Loucy (cell line): ENCODE results near the gene SAXO2.
"Not testable (repeated sequence)": the region's sequence is repeated elsewhere in the genome, so short reads cannot be mapped to it uniquely, and the experiment has no call there.

ENCODE experiments used
- H2AFZ ChIP-seq: fragments of 200-600 bp; sonication (generic); 2 replicates; pipeline ENCODE4 v1.6.0; 2016; ENCODE audit warnings: antibody characterized with exemption, mild to moderate bottlenecking, low read length, moderate library complexity
- H3F3A ChIP-seq: fragments of 200-600 bp; 2 replicates; pipeline ENCODE4 v1.6.0; 2016; ENCODE audit warnings: antibody characterized with exemption, low read depth, mild to moderate bottlenecking
- H3K27me3 ChIP-seq: fragments of 200-600 bp; sonication (generic); 2 replicates; pipeline ENCODE4 v1.6.1; 2014; ENCODE audit warnings: low read length, mild to moderate bottlenecking; ENCODE audit not compliant: insufficient read depth, poor library complexity, severe bottlenecking
- H3K36me3 ChIP-seq: fragments of 200-600 bp; sonication (generic); 2 replicates; pipeline ENCODE4 v1.6.1; 2016; ENCODE audit warnings: low read length; ENCODE audit not compliant: insufficient read depth
- H3K4me1 ChIP-seq: fragments of 200-600 bp; sonication (generic); 2 replicates; pipeline ENCODE4 v1.5.1; 2014; ENCODE audit warnings: low read length, mild to moderate bottlenecking; ENCODE audit not compliant: insufficient read depth, poor library complexity, severe bottlenecking
- H3K4me2 ChIP-seq: fragments of 200-600 bp; sonication (generic); 2 replicates; pipeline ENCODE4 v1.6.0; 2014; ENCODE audit warnings: antibody characterized with exemption, low read length, low read depth, mild to moderate bottlenecking; ENCODE audit not compliant: poor library complexity, severe bottlenecking
- H3K4me3 ChIP-seq: fragments of 200-600 bp; sonication (generic); 2 replicates; pipeline ENCODE4 v1.5.1; 2014; ENCODE audit warnings: low read length, mild to moderate bottlenecking, mixed read lengths; ENCODE audit not compliant: poor library complexity, severe bottlenecking
- H3K79me2 ChIP-seq: fragments of 200-600 bp; sonication (generic); 2 replicates; pipeline ENCODE4 v1.6.1; 2014; ENCODE audit warnings: low read length; ENCODE audit not compliant: insufficient read depth
- H3K9ac ChIP-seq: fragments of 200-600 bp; sonication (generic); 2 replicates; pipeline ENCODE4 v1.6.0; 2014; ENCODE audit warnings: mild to moderate bottlenecking, low read depth, low read length, moderate library complexity; ENCODE audit not compliant: poor library complexity, severe bottlenecking
- H3K9me2 ChIP-seq: fragments of 200-600 bp; sonication (generic); replicated peaks from 2 replicates; pipeline ENCODE4 v1.6.1; 2016; ENCODE audit warnings: low read depth, low read length, mixed read lengths
- H3K9me3 ChIP-seq: fragments of 200-600 bp; sonication (generic); 2 replicates; pipeline ENCODE4 v1.6.1; 2014; ENCODE audit warnings: mild to moderate bottlenecking, antibody characterized with exemption, low read length, low read depth; ENCODE audit not compliant: insufficient read depth
- H4K20me1 ChIP-seq: fragments of 200-600 bp; sonication (generic); 2 replicates; pipeline ENCODE4 v1.6.0; 2014; ENCODE audit warnings: antibody characterized with exemption, low read length, mild to moderate bottlenecking; ENCODE audit not compliant: insufficient read depth, poor library complexity, severe bottlenecking
- EZH2phosphoT487 ChIP-seq: fragments of 200-600 bp; IDR thresholded peaks from 2 replicates; pipeline ENCODE4 v1.6.1; 2018; ENCODE audit warnings: antibody characterized with exemption, mild to moderate bottlenecking, moderate library complexity, borderline replicate concordance
- TF ChIP-seq, protein P1 (sequence below): fragments of 200-600 bp; sonication (generic); conservative IDR thresholded peaks from 2 replicates; pipeline ENCODE4 v1.5.1; 2014; ENCODE audit warnings: mild to moderate bottlenecking, antibody characterized with exemption, low read length

SAXO2 gene

DNA sequence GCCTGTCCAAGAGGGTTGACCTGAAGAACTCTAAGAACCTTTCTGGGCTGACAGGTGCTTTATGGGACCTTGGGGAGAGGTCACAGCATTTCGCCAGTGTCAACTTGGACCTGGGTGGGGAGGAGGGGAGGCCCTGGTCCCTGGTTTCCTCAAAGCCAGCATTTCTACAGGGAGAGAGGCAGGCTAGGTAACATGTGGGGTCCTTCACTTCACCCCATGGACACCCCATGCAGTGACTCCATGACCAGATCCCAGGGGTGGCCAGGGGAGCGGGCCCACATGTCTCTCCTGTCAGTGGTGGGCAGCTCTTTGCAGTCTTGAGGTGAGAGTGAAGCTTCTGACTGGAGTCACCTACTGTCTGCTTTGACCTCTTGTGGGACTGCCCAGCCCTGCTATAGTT is 50.8 kb downstream of the SAXO2 start:
- TF ChIP-seq, protein P1, sequence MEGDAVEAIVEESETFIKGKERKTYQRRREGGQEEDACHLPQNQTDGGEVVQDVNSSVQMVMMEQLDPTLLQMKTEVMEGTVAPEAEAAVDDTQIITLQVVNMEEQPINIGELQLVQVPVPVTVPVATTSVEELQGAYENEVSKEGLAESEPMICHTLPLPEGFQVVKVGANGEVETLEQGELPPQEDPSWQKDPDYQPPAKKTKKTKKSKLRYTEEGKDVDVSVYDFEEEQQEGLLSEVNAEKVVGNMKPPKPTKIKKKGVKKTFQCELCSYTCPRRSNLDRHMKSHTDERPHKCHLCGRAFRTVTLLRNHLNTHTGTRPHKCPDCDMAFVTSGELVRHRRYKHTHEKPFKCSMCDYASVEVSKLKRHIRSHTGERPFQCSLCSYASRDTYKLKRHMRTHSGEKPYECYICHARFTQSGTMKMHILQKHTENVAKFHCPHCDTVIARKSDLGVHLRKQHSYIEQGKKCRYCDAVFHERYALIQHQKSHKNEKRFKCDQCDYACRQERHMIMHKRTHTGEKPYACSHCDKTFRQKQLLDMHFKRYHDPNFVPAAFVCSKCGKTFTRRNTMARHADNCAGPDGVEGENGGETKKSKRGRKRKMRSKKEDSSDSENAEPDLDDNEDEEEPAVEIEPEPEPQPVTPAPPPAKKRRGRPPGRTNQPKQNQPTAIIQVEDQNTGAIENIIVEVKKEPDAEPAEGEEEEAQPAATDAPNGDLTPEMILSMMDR: no peak
- no peak for TF ChIP-seq EZH2phosphoT487
- H3K27me3 ChIP-seq: no peaks in the 10 kb centered on the region
- H3K9me2 ChIP-seq: no peaks in the 10 kb centered on the region
- no peak overlapping the region for H3K4me2 ChIP-seq
- H3K9me3 ChIP-seq: no peaks in the 10 kb centered on the region
- H3K9ac ChIP-seq: no peak overlapping the region
- no peaks in the 10 kb centered on the region for H3K4me1 ChIP-seq
- no peaks in the 10 kb centered on the region for H3K36me3 ChIP-seq
- no peaks in the 10 kb centered on the region for H3F3A ChIP-seq
- H2AFZ ChIP-seq: no peak overlapping the region
- H3K79me2 ChIP-seq: no peaks in the 10 kb centered on the region
- H4K20me1 ChIP-seq: no peaks in the 10 kb centered on the region
- H3K4me3 ChIP-seq: no peak overlapping the region

GRCh38 chr15:82313951-82314768 is 51.5 kb downstream of the SAXO2 start:
- H3K79me2 ChIP-seq, H3F3A ChIP-seq, H3K9ac ChIP-seq, H3K4me1 ChIP-seq, H3K9me3 ChIP-seq, H3K27me3 ChIP-seq, H3K9me2 ChIP-seq, H3K36me3 ChIP-seq, H2AFZ ChIP-seq, H3K4me3 ChIP-seq, H3K4me2 ChIP-seq, H4K20me1 ChIP-seq: not testable (repeated sequence)

DNA sequence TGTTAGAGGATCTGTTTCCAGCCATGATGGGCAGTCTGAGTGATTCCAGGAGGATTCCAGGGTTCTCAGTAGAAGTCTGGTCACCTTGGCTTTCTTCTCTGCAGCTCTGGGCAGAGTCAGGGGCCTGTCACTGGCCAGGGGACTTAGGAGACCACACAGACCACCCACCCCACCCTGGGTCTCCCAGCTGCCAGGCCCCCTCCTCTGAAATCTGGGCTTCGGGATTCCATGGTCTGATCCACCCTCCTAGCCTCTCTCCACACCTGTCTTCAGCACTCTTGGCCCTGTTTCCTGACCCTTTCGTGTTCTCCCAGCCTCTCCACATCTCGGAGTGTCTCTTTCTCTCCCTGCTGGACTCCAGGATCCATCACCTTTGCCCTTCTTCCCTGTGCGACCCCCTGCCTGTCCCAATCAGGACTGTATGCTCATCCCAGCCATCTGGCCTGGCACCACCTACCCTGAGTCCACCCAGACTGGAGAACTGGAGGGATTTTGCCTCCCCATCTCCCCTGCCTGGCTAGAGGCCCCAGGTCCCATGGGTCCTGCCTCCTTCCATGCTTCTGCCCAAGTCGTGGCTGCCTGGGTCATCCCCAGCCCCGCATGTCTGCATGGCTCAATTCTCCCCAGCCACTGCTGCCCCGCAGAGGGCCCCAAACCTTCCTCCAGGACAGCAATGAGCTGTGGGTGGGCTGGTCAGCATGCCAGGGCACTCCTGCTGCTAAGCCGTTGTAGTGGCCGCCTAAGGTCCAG is 52.3 kb downstream of the SAXO2 start:
- H4K20me1 ChIP-seq: no peaks in the 10 kb centered on the region

DNA sequence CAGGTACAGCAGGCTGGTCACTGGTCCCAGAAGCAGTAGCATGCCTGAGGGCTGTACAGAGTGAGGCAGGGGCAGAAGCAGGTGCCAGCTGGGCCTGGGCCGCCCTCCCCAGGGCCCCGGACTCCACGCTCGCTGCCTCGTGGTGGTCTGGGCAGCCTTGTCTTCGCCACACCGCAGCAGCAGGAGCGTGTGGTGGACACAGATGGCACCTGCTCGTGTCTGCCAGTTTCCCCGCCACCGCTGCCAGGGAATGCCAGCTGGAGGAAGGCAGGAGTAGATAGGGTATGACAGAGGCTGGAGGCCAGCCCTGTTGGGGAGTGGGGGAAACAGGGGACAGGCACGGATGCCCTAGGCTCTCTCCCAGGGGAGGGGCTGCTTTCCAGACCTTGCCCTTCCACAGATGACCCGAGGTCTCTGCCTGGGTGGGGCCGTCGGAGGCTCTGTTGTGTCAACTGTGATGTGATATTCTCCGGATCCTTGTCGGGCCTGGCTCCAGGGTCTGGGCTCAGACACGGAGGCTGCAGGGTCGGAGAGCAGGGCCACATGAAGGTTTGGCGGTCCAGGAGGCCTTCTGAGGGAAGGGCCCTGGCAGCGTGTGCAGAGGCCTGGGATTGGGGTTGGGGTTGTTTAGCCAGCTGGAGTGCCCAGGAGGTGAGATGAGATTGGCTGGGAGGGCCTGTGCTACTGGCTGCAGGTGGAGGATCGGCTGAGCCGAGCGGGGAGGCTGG is 53.1 kb downstream of the SAXO2 start:
- Histone ChIP-seq H2AFZ (no peak overlapping the region), H4K20me1 (no peaks in the 10 kb centered on the region), H3K36me3 (no peaks in the 10 kb centered on the region), H3K27me3 (no peaks in the 10 kb centered on the region), H3F3A (no peaks in the 10 kb centered on the region), H3K4me1 (no peaks in the 10 kb centered on the region), H3K9me3 (no peaks in the 10 kb centered on the region), H3K79me2 (no peaks in the 10 kb centered on the region), H3K4me3 (no peak overlapping the region), H3K4me2 (no peak overlapping the region), H3K9me2 (no peaks in the 10 kb centered on the region), H3K9ac (no peak overlapping the region)
- TF ChIP-seq, protein P1: no peak
- TF ChIP-seq EZH2phosphoT487: no peak

More for the DNA sequence above, 52.3 kb downstream of the SAXO2 start:
- no peaks in the 10 kb centered on the region for H3K9me3 ChIP-seq
- H2AFZ ChIP-seq: no peak overlapping the region
- no peak for TF ChIP-seq EZH2phosphoT487
- H3K9ac ChIP-seq: no peak overlapping the region
- H3K36me3 ChIP-seq: no peaks in the 10 kb centered on the region
- H3K79me2 ChIP-seq: no peaks in the 10 kb centered on the region
- H3K4me3 ChIP-seq: no peak overlapping the region
- H3K4me2 ChIP-seq: no peak overlapping the region
- no peaks in the 10 kb centered on the region for H3K4me1 ChIP-seq
- H3K9me2 ChIP-seq: no peaks in the 10 kb centered on the region
- H3K27me3 ChIP-seq: no peaks in the 10 kb centered on the region
- no peaks in the 10 kb centered on the region for H3F3A ChIP-seq

GRCh38 chr15:82316247-82317090 is 53.9 kb downstream of the SAXO2 start:
- H3K36me3 ChIP-seq, H3K27me3 ChIP-seq, H3F3A ChIP-seq, H3K79me2 ChIP-seq, H3K4me3 ChIP-seq, H3K9ac ChIP-seq, H3K9me3 ChIP-seq, H2AFZ ChIP-seq, H3K4me2 ChIP-seq, H3K9me2 ChIP-seq, H4K20me1 ChIP-seq, H3K4me1 ChIP-seq: not testable (repeated sequence)
